ENCODE data around the gene SLC47A2. TPM values are rescaled to one million over a fixed set of nuclear protein-coding genes. Genes with fewer than 3 reads are reported as not detected.

Gene SLC47A2
- total RNA-seq, 1 donor: not detected

DNA sequence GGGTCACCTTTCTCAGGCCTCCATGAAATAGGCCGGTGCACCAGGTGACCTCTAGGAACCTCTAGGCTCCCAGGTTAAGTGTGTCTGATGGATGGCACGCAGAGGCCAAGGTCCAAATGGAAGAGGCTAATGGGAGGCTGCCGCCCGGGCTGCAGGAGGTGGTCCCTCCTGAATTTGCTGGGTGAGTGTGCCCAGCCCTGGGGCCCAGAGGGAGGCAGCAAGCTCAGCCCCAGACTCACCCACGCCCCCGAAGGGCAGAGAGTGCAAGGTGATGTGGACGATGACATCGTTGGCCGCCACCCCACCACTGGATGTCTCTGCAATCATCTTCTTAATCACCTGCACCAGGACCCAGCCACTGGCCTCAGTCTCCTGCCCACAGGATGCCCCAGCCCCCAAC, 22.4 kb upstream of the SLC47A2 start:
- TF ChIP-seq, protein P1, sequence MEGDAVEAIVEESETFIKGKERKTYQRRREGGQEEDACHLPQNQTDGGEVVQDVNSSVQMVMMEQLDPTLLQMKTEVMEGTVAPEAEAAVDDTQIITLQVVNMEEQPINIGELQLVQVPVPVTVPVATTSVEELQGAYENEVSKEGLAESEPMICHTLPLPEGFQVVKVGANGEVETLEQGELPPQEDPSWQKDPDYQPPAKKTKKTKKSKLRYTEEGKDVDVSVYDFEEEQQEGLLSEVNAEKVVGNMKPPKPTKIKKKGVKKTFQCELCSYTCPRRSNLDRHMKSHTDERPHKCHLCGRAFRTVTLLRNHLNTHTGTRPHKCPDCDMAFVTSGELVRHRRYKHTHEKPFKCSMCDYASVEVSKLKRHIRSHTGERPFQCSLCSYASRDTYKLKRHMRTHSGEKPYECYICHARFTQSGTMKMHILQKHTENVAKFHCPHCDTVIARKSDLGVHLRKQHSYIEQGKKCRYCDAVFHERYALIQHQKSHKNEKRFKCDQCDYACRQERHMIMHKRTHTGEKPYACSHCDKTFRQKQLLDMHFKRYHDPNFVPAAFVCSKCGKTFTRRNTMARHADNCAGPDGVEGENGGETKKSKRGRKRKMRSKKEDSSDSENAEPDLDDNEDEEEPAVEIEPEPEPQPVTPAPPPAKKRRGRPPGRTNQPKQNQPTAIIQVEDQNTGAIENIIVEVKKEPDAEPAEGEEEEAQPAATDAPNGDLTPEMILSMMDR (IDR thresholded peaks at IDR 0.05; ENCODE audit: extremely low read depth, low read depth, low read length): no peak
- Histone ChIP-seq H3K4me2 (ENCODE audit: insufficient read depth, low read length) (no peak overlapping the region), H3K9me3 (ENCODE audit: low read depth, low read length) (no peaks in the 10 kb centered on the region), H3K27me3 (ENCODE audit: insufficient read depth, low read length) (no peaks in the 10 kb centered on the region), H3K27ac (ENCODE audit: low read depth, low read length) (no peak overlapping the region), H3K36me3 (ENCODE audit: insufficient read depth, low read length) (no peaks in the 10 kb centered on the region), H3K4me1 (ENCODE audit: insufficient read depth, low read length) (no peaks in the 10 kb centered on the region), H3K79me2 (ENCODE audit: insufficient read depth, low read length) (no peaks in the 10 kb centered on the region), H3K4me3 (ENCODE audit: insufficient read depth, low read length) (no peak overlapping the region), H2AFZ (ENCODE audit: low read length) (no peak overlapping the region), H4K20me1 (ENCODE audit: insufficient read depth, low read length) (no peaks in the 10 kb centered on the region)
- DNase-seq (ENCODE audit: insufficient read length, low spot score, missing footprints): peak; percentile 45

- no peak overlapping the region for H3K4me2 ChIP-seq (ENCODE audit: insufficient read depth, low read length)
- no peak overlapping the region for H3K4me3 ChIP-seq (ENCODE audit: insufficient read depth, low read length)
- no peaks in the 10 kb centered on the region for H4K20me1 ChIP-seq (ENCODE audit: insufficient read depth, low read length)
- H3K36me3 ChIP-seq (ENCODE audit: insufficient read depth, low read length): no peaks in the 10 kb centered on the region
- H3K79me2 ChIP-seq (ENCODE audit: insufficient read depth, low read length): no peaks in the 10 kb centered on the region
- no peak overlapping the region for H2AFZ ChIP-seq (ENCODE audit: low read length)
- H3K27ac ChIP-seq (ENCODE audit: low read depth, low read length): no peak overlapping the region
- H3K9me3 ChIP-seq (ENCODE audit: low read depth, low read length): no peaks in the 10 kb centered on the region
- TF ChIP-seq, protein P1 (IDR thresholded peaks at IDR 0.05; ENCODE audit: extremely low read depth, low read depth, low read length): no peak
- peak; percentile 4 for DNase-seq (ENCODE audit: insufficient read length, low spot score, missing footprints)
- H3K4me1 ChIP-seq (ENCODE audit: insufficient read depth, low read length): no peaks in the 10 kb centered on the region
- no peaks in the 10 kb centered on the region for H3K27me3 ChIP-seq (ENCODE audit: insufficient read depth, low read length)
Measured at GRCh38 chr17:19738073-19738449, 21.7 kb upstream of the SLC47A2 start.

DNA sequence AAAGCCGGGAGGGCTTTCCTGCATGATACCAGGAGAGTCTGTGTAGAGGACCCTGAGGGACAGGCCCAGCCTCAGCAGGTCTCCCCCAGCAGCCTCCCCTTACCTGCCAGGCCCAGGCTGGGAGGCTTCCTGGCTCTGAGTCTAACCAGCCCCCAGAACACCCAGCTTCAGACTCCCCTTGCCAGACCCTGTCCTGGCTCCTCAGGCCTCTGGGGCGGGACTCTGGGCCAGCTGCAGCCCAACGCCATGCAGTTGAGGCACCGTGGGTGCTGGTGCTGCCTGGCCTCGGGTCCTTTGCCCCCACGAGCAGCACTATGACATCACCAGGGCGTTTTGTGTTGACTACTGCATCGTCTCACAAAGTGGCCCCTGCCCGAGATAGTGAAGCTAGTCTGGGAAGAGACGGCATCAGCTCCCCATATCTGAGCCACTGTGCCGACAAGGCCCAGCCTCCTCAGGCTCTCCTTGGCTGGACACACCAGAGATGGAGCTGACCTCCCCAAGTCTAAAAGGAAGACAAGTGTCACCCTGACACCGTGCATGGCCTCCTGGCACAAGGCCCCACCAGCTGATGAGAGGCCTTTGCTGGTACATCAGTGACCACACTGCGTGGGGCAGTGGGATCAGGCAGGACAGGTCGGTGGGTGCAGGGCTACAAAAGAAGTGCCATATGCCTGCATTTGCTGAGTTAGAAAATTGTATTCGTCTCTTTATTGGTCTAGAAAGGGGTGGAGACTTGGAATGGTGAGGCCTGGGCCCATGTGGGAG, 21.1 kb upstream of the SLC47A2 start:
- TF ChIP-seq, protein P1 (IDR thresholded peaks at IDR 0.05; ENCODE audit: extremely low read depth, low read depth, low read length): no peak
- Histone ChIP-seq H3K4me2 (ENCODE audit: insufficient read depth, low read length) (no peak overlapping the region), H3K79me2 (ENCODE audit: insufficient read depth, low read length) (no peaks in the 10 kb centered on the region), H3K27ac (ENCODE audit: low read depth, low read length) (no peak overlapping the region), H3K27me3 (ENCODE audit: insufficient read depth, low read length) (no peaks in the 10 kb centered on the region), H3K36me3 (ENCODE audit: insufficient read depth, low read length) (no peaks in the 10 kb centered on the region), H3K9me3 (ENCODE audit: low read depth, low read length) (no peaks in the 10 kb centered on the region), H4K20me1 (ENCODE audit: insufficient read depth, low read length) (no peaks in the 10 kb centered on the region), H2AFZ (ENCODE audit: low read length) (no peak overlapping the region), H3K4me3 (ENCODE audit: insufficient read depth, low read length) (no peak overlapping the region), H3K4me1 (ENCODE audit: insufficient read depth, low read length) (no peaks in the 10 kb centered on the region)
- DNase-seq (ENCODE audit: insufficient read length, low spot score, missing footprints): peak; percentile 77

DNA sequence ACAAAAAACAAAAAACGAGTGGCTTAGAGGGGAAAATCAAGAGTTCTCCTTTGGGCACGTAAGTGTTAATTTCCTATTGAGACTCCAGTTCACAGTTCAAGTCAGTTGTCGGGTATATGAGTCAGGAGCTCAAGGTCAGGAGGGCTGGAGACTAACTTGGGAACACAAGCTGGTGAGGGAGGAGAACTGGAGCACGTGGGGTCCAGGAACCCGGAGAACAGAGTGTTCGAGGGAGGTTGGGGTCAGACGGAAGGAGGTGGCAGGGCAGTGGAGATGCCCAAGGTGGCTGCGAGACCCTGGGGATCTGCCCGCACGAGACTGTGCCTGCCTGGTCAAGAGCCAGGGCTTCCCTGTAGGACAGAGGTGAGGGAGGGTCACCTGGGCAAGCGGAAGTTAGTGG, 19.7 kb upstream of the SLC47A2 start:
- Histone ChIP-seq H3K79me2 (ENCODE audit: insufficient read depth, low read length) (no peaks in the 10 kb centered on the region), H3K4me1 (ENCODE audit: insufficient read depth, low read length) (no peaks in the 10 kb centered on the region), H3K4me2 (ENCODE audit: insufficient read depth, low read length) (no peak overlapping the region), H3K27ac (ENCODE audit: low read depth, low read length) (no peak overlapping the region), H3K36me3 (ENCODE audit: insufficient read depth, low read length) (no peaks in the 10 kb centered on the region), H2AFZ (ENCODE audit: low read length) (no peak overlapping the region), H3K4me3 (ENCODE audit: insufficient read depth, low read length) (no peak overlapping the region), H3K9me3 (ENCODE audit: low read depth, low read length) (no peaks in the 10 kb centered on the region), H3K27me3 (ENCODE audit: insufficient read depth, low read length) (no peaks in the 10 kb centered on the region), H4K20me1 (ENCODE audit: insufficient read depth, low read length) (no peaks in the 10 kb centered on the region)
- DNase-seq (ENCODE audit: insufficient read length, low spot score, missing footprints): peak; percentile 34
- TF ChIP-seq, protein P1 (IDR thresholded peaks at IDR 0.05; ENCODE audit: extremely low read depth, low read depth, low read length): no peak

Data from osteoblast (primary cell).